COR-L47 (cell line): Measurements from ENCODE around the gene COG4.
"Not testable (repeated sequence)": the region's sequence is repeated elsewhere in the genome, so short reads cannot be mapped to it uniquely, and the experiment has no call there.

Experiments
- DNase-seq: peaks from one replicate; lab custom pipeline; 2025; lab: John Stamatoyannopoulos, UW

Gene COG4

GRCh38 chr16:70526403-70526802, 3.0 kb upstream of the COG4 start:
- DNase-seq = no peak

GRCh38 chr16:70524399-70524825, 1.1 kb upstream of the COG4 start:
- DNase-seq = not testable (repeated sequence)

GRCh38 chr16:70523743-70524398, 517 bp upstream of the COG4 start, which contains the start of gene SF3B3:
Gene SF3B3 (plus strand): TSS chr16:70523816. CDS start chr16:70526657, 2,841 bp downstream.
- peak; percentile 65 for DNase-seq

GRCh38 chr16:70522216-70523075, 908 bp downstream of the COG4 start:
- no peak for DNase-seq

- DNase-seq = no peak
These were observed 2.6 kb downstream of the COG4 start for GRCh38 chr16:70520612-70521297.

GRCh38 chr16:70512456-70512855, 10.9 kb downstream of the COG4 start:
- DNase-seq = no peak

GRCh38 chr16:70511833-70512232, 11.5 kb downstream of the COG4 start:
- DNase-seq = no peak

- DNase-seq = no peak
These were observed 13.1 kb downstream of the COG4 start for GRCh38 chr16:70510216-70510615.

GRCh38 chr16:70508752-70509151, 14.6 kb downstream of the COG4 start:
- DNase-seq = no peak

GRCh38 chr16:70496513-70496912, 26.8 kb downstream of the COG4 start:
- no peak for DNase-seq

GRCh38 chr16:70495425-70496182, 27.8 kb downstream of the COG4 start:
- DNase-seq = no peak

- no peak for DNase-seq
These were observed 28.6 kb downstream of the COG4 start for GRCh38 chr16:70494777-70495176.

- DNase-seq = no peak
These were observed 29.1 kb downstream of the COG4 start for GRCh38 chr16:70494202-70494770.

GRCh38 chr16:70493802-70494201, 29.6 kb downstream of the COG4 start:
- no peak for DNase-seq

- no peak for DNase-seq
These were observed 33.1 kb downstream of the COG4 start for GRCh38 chr16:70490261-70490660.

GRCh38 chr16:70484867-70485266, 38.5 kb downstream of the COG4 start:
- no peak for DNase-seq

- DNase-seq = no peak
These were observed 39.9 kb downstream of the COG4 start for GRCh38 chr16:70483426-70483825.

- DNase-seq = no peak
These were observed 40.7 kb downstream of the COG4 start for GRCh38 chr16:70482624-70483023.

- no peak for DNase-seq
These were observed 41.3 kb downstream of the COG4 start for GRCh38 chr16:70481929-70482536.

- no peak for DNase-seq
These were observed 42.9 kb downstream of the COG4 start for GRCh38 chr16:70480127-70481105.
